Uterus (tissue), 2 donors: ENCODE measurements around the gene SLC17A2.

Source experiments
- POLR2A ChIP-seq, 2 donors: fragments of 450-650 bp; IDR thresholded peaks; one replicate each; pipeline ENCODE4 v1.6.1; 2016; ENCODE audit warnings: antibody characterized with exemption in 2 of 2, mild to moderate bottlenecking in 1 of 2, moderate library complexity in 1 of 2
- TF ChIP-seq, protein P1 (sequence below), 4 experiments: fragments of 200-600 bp in 2 of 4; fragments of 450-650 bp in 2 of 4; sonication (generic) in 2 of 4; IDR thresholded peaks; one replicate each; pipeline ENCODE4 v1.5.1; 2016 to 2019; ENCODE audit warnings: antibody characterized with exemption in 4 of 4, mild to moderate bottlenecking in 2 of 4, moderate library complexity in 1 of 4

DNA sequence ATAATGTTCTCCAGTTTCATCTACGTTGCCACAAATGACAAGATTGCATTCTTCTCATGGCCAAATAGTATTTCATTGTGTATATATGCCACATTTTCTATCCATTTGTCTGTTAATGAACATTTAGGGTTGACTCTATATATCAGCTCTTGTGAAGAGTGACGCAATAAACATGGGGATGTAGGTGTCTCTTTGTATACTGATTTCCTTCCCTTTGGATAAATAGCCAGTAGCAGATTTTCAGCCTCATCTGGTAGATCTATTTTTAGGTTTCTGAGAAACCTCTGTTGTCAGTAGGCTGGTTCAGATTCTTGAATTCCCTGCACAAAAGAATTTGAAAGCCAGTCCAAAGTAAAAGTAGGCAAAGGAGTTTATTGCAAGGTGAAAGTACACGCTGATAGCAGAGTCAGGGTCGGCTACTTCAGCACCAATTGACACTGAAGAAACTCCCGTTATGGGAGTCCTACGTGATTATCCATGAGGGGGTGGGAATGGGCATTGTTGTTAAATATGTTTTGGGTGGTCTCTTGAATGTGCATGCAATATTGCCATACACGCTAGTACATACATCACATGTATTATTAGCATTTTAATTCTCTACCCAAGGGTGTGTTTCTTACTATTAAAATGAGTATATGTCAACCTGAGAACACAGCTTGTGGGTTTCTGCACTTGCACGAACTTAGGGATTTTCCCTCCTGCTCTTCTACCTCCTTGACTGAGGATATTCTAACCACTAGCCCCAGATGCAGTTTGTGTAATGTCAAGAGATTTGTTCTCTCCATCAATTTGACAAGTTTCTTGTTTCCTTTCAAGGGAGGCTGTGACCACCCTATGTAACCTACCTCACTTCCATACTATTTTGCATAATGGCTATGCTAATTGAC lies 14.4 kb upstream of the SLC17A2 start:
- TF ChIP-seq, protein P1, sequence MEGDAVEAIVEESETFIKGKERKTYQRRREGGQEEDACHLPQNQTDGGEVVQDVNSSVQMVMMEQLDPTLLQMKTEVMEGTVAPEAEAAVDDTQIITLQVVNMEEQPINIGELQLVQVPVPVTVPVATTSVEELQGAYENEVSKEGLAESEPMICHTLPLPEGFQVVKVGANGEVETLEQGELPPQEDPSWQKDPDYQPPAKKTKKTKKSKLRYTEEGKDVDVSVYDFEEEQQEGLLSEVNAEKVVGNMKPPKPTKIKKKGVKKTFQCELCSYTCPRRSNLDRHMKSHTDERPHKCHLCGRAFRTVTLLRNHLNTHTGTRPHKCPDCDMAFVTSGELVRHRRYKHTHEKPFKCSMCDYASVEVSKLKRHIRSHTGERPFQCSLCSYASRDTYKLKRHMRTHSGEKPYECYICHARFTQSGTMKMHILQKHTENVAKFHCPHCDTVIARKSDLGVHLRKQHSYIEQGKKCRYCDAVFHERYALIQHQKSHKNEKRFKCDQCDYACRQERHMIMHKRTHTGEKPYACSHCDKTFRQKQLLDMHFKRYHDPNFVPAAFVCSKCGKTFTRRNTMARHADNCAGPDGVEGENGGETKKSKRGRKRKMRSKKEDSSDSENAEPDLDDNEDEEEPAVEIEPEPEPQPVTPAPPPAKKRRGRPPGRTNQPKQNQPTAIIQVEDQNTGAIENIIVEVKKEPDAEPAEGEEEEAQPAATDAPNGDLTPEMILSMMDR (IDR thresholded peaks at IDR 0.05) = no peak
- TF ChIP-seq POLR2A (IDR thresholded peaks at IDR 0.05) = no peak
